Keratinocyte (primary cell): Measurements from ENCODE around the gene CASP9.

Experiments
- EZH2 ChIP-seq: IDR thresholded peaks from one replicate; pipeline ENCODE4 v1.6.1; 2012; ENCODE audit warnings: inconsistent platforms, mild to moderate bottlenecking, low read length, moderate library complexity
- TF ChIP-seq, protein P1 (sequence below), 3 experiments: IDR thresholded peaks in 1 of 3; conservative IDR thresholded peaks in 1 of 3; optimal IDR thresholded peaks in 1 of 3; 2 replicates in 2 of 3; 3 replicates in 1 of 3; pipeline versions ENCODE3 to v1.5.1; 2011; ENCODE audit warnings: low read length in 3 of 3, mild to moderate bottlenecking in 3 of 3, moderate library complexity in 2 of 3, control low read depth in 1 of 3, inconsistent platforms in 1 of 3; ENCODE audit not compliant: insufficient read depth in 2 of 3; ENCODE audit errors: extremely low read depth in 1 of 3

DNA sequence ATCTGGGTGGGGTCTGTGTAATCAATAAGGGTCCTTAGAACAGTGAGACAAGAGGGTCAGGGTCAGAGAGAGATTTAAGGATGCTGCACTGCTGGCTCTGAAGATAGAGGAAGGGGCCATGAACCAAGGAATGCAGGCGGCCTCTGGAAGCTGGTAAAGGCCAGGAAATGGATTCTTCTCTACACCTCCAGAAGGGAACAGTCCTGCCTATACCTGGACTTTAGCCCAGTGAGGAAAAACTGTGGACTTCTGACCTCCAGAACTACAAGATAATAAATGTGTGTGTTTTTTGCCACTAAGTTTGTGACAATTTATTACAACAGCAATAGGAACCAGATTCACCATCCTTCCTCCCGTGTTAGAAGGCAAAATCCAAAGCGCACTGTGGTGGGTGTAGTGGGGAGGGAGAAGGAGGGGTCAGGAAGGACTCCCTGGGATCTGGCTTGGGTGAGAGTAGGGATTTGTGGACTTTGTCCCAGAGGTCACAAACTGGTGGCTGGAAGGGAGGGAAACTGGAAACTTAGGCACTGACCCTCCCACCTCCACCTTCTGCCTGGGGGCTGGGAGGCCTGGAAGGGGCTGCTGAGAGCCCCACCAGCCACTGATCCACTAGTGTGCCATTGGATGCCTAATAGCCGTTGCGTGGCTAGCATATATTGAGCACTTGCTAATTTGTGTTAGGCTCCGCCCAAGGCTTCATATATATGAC, 72.8 kb downstream of the CASP9 start:
- TF ChIP-seq, protein P1, sequence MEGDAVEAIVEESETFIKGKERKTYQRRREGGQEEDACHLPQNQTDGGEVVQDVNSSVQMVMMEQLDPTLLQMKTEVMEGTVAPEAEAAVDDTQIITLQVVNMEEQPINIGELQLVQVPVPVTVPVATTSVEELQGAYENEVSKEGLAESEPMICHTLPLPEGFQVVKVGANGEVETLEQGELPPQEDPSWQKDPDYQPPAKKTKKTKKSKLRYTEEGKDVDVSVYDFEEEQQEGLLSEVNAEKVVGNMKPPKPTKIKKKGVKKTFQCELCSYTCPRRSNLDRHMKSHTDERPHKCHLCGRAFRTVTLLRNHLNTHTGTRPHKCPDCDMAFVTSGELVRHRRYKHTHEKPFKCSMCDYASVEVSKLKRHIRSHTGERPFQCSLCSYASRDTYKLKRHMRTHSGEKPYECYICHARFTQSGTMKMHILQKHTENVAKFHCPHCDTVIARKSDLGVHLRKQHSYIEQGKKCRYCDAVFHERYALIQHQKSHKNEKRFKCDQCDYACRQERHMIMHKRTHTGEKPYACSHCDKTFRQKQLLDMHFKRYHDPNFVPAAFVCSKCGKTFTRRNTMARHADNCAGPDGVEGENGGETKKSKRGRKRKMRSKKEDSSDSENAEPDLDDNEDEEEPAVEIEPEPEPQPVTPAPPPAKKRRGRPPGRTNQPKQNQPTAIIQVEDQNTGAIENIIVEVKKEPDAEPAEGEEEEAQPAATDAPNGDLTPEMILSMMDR (optimal IDR thresholded peaks at IDR 0.05 in 1 of 3, IDR thresholded peaks at IDR 0.05 in 1 of 3, conservative IDR thresholded peaks at IDR 0.05 in 1 of 3; ENCODE audit: extremely low read depth in 1 of 3, insufficient read depth in 2 of 3, low read length in 3 of 3) = no peak
- TF ChIP-seq EZH2 = no peak
